Measurements from ENCODE around the gene SMIM11. TPM values are rescaled to one million over a fixed set of nuclear protein-coding genes. Genes with fewer than 3 reads are reported as not detected.

The SMIM11 gene, protein sequence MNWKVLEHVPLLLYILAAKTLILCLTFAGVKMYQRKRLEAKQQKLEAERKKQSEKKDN
- total RNA-seq: 4.5 and 9.9 TPM in 2 replicates

DNA sequence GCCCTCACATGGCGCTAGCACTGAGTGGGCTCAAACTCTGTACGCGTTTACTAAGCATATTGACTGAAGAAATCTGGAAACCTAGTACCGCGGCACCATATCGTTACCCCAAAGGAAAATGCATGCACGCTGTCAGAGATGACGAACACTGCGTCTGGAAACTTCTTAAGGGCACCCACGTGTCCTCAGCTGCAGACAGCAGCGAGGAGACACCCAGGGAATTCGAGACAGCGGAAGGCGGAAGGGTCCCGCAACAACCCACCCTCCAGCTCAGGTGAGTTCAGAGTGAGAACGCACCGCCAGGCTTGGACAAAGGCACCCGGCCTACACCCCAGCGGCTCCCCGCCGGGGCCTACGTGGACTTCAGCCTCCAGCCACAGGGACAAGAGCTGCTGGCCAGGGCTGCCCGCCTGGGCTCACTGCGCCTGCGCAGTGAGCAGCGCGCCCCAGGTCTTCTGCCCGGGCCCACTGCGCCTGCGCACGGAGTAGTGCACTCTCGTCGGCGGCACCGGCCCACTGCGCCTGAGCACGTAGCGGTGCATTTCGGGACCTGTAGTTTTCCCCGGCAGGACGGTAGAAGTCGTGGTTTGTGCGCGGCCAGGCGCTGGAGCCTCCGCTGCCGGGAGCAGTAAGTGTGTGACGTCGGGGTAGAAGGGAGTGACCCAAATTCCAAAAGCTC is at the start of gene SMIM11:
TSS of gene SMIM11 (plus strand) at position 568 of the 679 bp plus-strand sequence. CDS start 3,998 bp downstream, outside the sequence.

DNA sequence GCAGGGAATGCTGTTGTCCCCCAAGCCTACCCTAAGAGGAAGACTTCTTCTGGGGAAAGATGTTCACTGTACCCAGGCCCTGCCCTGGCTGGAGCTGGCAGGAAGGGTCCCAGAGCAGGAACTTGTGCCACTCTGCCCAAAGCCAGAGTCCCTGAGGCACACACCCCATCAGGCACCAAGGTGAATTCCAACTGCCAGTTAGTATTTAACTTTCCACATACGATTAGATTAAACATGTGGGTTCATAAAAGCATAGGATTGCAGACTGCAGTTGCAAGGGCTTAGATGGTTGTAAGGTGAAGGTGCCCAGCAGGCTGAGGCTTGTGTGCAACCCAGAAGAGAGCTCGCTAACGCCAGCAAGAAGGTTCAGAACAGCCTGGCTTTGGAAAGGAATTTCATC is 11.6 kb upstream of the SMIM11 start, which contains the start of gene KCNE2:
TSS of gene KCNE2 (plus strand) at position 274 of the 400 bp plus-strand sequence. CDS start 6,473 bp downstream, outside the sequence.

DNA sequence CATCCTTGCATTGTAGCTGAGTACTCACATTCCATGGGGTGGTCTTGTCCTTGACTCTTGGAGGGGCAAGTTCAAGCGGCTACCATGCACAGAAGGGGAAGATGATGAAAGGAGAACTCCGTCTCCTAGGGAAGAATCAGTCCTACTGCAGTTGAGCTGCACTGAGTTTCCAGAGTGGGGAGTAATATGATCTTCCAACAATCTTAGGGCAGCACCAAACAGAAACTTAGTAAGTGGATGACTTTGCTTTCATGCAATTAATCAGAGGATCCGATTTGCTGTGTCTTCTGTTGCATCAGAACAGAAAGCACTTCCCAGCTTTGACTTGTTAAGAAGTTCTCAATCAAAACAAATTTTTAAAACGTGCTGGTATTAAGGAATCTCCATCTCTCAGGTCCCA is 48.5 kb downstream of the SMIM11 start, which contains the start of gene SMIM34:
TSS of gene SMIM34 (minus strand) at position 147 of the 400 bp plus-strand sequence. CDS start at position 35, 112 bp downstream.

Other genes starting within 250 kb of the SMIM11 start
- gene KCNE2, start 11.5 kb upstream of the SMIM11 start, total RNA-seq: not detected in 2 replicates
- not detected in 2 replicates for gene SMIM34, start 48.4 kb downstream of the SMIM11 start, total RNA-seq
- gene KCNE1, start 136.7 kb downstream of the SMIM11 start, total RNA-seq: 0.12 TPM in 1 of 2 replicates, not detected in the other
- gene RCAN1, start 239.6 kb downstream of the SMIM11 start, total RNA-seq: 112 and 161 TPM in 2 replicates

Data from uterine smooth muscle cell (primary cell).